PFSK-1 (cell line): ENCODE measurements around the gene SPRR5.

Experiments used
- FOXP2 ChIP-seq: optimal IDR thresholded peaks from 2 replicates; pipeline ENCODE3; 2011; ENCODE audit warnings: borderline replicate concordance, control low read depth, inconsistent platforms; ENCODE audit not compliant: insufficient read depth; ENCODE audit errors: extremely low read length, extremely low read depth
- POLR2AphosphoS5 ChIP-seq: IDR thresholded peaks from 2 replicates; pipeline ENCODE4 v1.6.1; 2012; ENCODE audit warnings: low read depth, mild to moderate bottlenecking, control low read depth, low read length, moderate library complexity
- SIN3A ChIP-seq: IDR thresholded peaks from 2 replicates; pipeline ENCODE4 v1.6.1; 2012; ENCODE audit warnings: mild to moderate bottlenecking, low read length, moderate library complexity, borderline replicate concordance; ENCODE audit not compliant: insufficient read depth
- TAF1 ChIP-seq: IDR thresholded peaks from 2 replicates; pipeline ENCODE4 v1.6.1; 2012; ENCODE audit warnings: low read length, control low read depth, borderline replicate concordance; ENCODE audit not compliant: insufficient read depth
- TF ChIP-seq, protein P1 (sequence below), 2 experiments: IDR thresholded peaks; 2 replicates each; pipeline versions ENCODE4 v1.6.1 to v1.8.0; 2011 to 2012; ENCODE audit warnings: low read depth in 2 of 2, low read length in 2 of 2, control low read depth in 1 of 2, inconsistent platforms in 1 of 2, mild to moderate bottlenecking in 1 of 2, moderate library complexity in 1 of 2; ENCODE audit not compliant: insufficient read depth in 1 of 2

GRCh38 chr1:152953761-152954160, 6.8 kb downstream of the SPRR5 start:
- TF ChIP-seq POLR2AphosphoS5 = no peak
- TF ChIP-seq, protein P1, sequence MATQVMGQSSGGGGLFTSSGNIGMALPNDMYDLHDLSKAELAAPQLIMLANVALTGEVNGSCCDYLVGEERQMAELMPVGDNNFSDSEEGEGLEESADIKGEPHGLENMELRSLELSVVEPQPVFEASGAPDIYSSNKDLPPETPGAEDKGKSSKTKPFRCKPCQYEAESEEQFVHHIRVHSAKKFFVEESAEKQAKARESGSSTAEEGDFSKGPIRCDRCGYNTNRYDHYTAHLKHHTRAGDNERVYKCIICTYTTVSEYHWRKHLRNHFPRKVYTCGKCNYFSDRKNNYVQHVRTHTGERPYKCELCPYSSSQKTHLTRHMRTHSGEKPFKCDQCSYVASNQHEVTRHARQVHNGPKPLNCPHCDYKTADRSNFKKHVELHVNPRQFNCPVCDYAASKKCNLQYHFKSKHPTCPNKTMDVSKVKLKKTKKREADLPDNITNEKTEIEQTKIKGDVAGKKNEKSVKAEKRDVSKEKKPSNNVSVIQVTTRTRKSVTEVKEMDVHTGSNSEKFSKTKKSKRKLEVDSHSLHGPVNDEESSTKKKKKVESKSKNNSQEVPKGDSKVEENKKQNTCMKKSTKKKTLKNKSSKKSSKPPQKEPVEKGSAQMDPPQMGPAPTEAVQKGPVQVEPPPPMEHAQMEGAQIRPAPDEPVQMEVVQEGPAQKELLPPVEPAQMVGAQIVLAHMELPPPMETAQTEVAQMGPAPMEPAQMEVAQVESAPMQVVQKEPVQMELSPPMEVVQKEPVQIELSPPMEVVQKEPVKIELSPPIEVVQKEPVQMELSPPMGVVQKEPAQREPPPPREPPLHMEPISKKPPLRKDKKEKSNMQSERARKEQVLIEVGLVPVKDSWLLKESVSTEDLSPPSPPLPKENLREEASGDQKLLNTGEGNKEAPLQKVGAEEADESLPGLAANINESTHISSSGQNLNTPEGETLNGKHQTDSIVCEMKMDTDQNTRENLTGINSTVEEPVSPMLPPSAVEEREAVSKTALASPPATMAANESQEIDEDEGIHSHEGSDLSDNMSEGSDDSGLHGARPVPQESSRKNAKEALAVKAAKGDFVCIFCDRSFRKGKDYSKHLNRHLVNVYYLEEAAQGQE (IDR thresholded peaks at IDR 0.05; ENCODE audit: insufficient read depth in 1 of 2, low read depth in 2 of 2, low read length in 2 of 2) = no peak
- TF ChIP-seq TAF1 = no peak
- TF ChIP-seq FOXP2 = no peak
- TF ChIP-seq SIN3A = no peak
